KOPT-K1 (cell line): ENCODE measurements around the gene LRRC53.

Experiments
- H3K27ac ChIP-seq: fragments of 200-600 bp; sonication (generic); 2 replicates; pipeline ENCODE4 v1.5.1; 2016; ENCODE audit warnings: antibody characterized with exemption, mild to moderate bottlenecking, low read depth, low read length; ENCODE audit not compliant: poor library complexity, severe bottlenecking
- H3K36me3 ChIP-seq: fragments of 200-600 bp; sonication (generic); 2 replicates; pipeline ENCODE4 v1.5.1; 2017; ENCODE audit warnings: antibody characterized with exemption, mild to moderate bottlenecking, low read length, moderate library complexity; ENCODE audit not compliant: insufficient read depth
- H3K9me3 ChIP-seq: fragments of 200-600 bp; sonication (generic); 2 replicates; pipeline ENCODE4 v1.5.1; 2017; ENCODE audit warnings: antibody characterized with exemption, low read length, mild to moderate bottlenecking; ENCODE audit not compliant: insufficient read depth, poor library complexity, severe bottlenecking

Gene LRRC53

GRCh38 chr1:74505928-74506710 is 6.3 kb downstream of the LRRC53 start:
- no peak overlapping the region for H3K27ac ChIP-seq
- no peaks in the 10 kb centered on the region for H3K9me3 ChIP-seq
- no peaks in the 10 kb centered on the region for H3K36me3 ChIP-seq

- no peaks in the 10 kb centered on the region for H3K36me3 ChIP-seq
- H3K9me3 ChIP-seq, result no peaks in the 10 kb centered on the region
- no peak overlapping the region for H3K27ac ChIP-seq
Measured at GRCh38 chr1:74504933-74505512, 7.4 kb downstream of the LRRC53 start.

GRCh38 chr1:74504125-74504932 is 8.1 kb downstream of the LRRC53 start:
- no peaks in the 10 kb centered on the region for H3K36me3 ChIP-seq
- no peaks in the 10 kb centered on the region for H3K9me3 ChIP-seq
- no peak overlapping the region for H3K27ac ChIP-seq

- Histone ChIP-seq H3K9me3 (no peaks in the 10 kb centered on the region), H3K36me3 (no peaks in the 10 kb centered on the region), H3K27ac (no peak overlapping the region)
Measured at GRCh38 chr1:74502858-74503257, 9.6 kb downstream of the LRRC53 start.

- Histone ChIP-seq H3K36me3 (no peaks in the 10 kb centered on the region), H3K9me3 (no peaks in the 10 kb centered on the region), H3K27ac (no peak overlapping the region)
Measured at GRCh38 chr1:74502432-74502831, 10.0 kb downstream of the LRRC53 start.

- Histone ChIP-seq H3K9me3 (no peaks in the 10 kb centered on the region), H3K36me3 (no peaks in the 10 kb centered on the region), H3K27ac (no peak overlapping the region)
Measured at GRCh38 chr1:74498901-74499300, 13.5 kb downstream of the LRRC53 start.

- H3K9me3 ChIP-seq, result no peaks in the 10 kb centered on the region
- H3K36me3 ChIP-seq, result no peaks in the 10 kb centered on the region
- no peak overlapping the region for H3K27ac ChIP-seq
Measured at GRCh38 chr1:74496669-74497068, 15.7 kb downstream of the LRRC53 start.

GRCh38 chr1:74486036-74486435 is 26.4 kb downstream of the LRRC53 start:
- Histone ChIP-seq H3K27ac (no peak overlapping the region), H3K36me3 (no peaks in the 10 kb centered on the region), H3K9me3 (no peaks in the 10 kb centered on the region)

- Histone ChIP-seq H3K27ac (no peak overlapping the region), H3K36me3 (no peaks in the 10 kb centered on the region), H3K9me3 (no peaks in the 10 kb centered on the region)
Measured at GRCh38 chr1:74485622-74486021, 26.8 kb downstream of the LRRC53 start.

GRCh38 chr1:74481607-74482006 is 30.8 kb downstream of the LRRC53 start:
- H3K36me3 ChIP-seq, result no peaks in the 10 kb centered on the region
- no peak overlapping the region for H3K27ac ChIP-seq
- H3K9me3 ChIP-seq, result no peaks in the 10 kb centered on the region

GRCh38 chr1:74480068-74480467 is 32.3 kb downstream of the LRRC53 start:
- no peaks in the 10 kb centered on the region for H3K9me3 ChIP-seq
- H3K27ac ChIP-seq, result no peak overlapping the region
- H3K36me3 ChIP-seq, result no peaks in the 10 kb centered on the region

GRCh38 chr1:74478979-74479378 is 33.4 kb downstream of the LRRC53 start:
- Histone ChIP-seq H3K36me3 (no peaks in the 10 kb centered on the region), H3K9me3 (no peaks in the 10 kb centered on the region), H3K27ac (no peak overlapping the region)

- Histone ChIP-seq H3K9me3 (no peaks in the 10 kb centered on the region), H3K27ac (no peak overlapping the region), H3K36me3 (no peaks in the 10 kb centered on the region)
Measured at GRCh38 chr1:74474585-74474984, 37.8 kb downstream of the LRRC53 start.

GRCh38 chr1:74471470-74471869 is 40.9 kb downstream of the LRRC53 start:
- Histone ChIP-seq H3K36me3 (no peaks in the 10 kb centered on the region), H3K27ac (no peak overlapping the region), H3K9me3 (no peaks in the 10 kb centered on the region)

- Histone ChIP-seq H3K9me3 (no peaks in the 10 kb centered on the region), H3K36me3 (no peaks in the 10 kb centered on the region), H3K27ac (no peak overlapping the region)
Measured at GRCh38 chr1:74470936-74471335, 41.5 kb downstream of the LRRC53 start.
